Right lobe of liver (tissue), 4 donors: ENCODE measurements around the gene RPTOR.

Source experiments
- POLR2A ChIP-seq: fragments of 450-650 bp; IDR thresholded peaks from one replicate; pipeline ENCODE4 v1.6.1; 2017; ENCODE audit warnings: antibody characterized with exemption, mild to moderate bottlenecking
- TF ChIP-seq, protein P1 (sequence below), 4 donors: fragments of 200-600 bp in 3 of 4; fragments of 450-650 bp in 1 of 4; IDR thresholded peaks; one replicate each; pipeline versions ENCODE4 v1.5.1 to v1.8.0; 2016 to 2022; ENCODE audit warnings: antibody characterized with exemption in 4 of 4, mild to moderate bottlenecking in 2 of 4
- donor health status: DM: no; HTN: no; CAD: no.
- donor health status: DM: no; HTN: no; CAD: no.
- donor health status: DM: no; HTN: yes; CAD: no.

DNA sequence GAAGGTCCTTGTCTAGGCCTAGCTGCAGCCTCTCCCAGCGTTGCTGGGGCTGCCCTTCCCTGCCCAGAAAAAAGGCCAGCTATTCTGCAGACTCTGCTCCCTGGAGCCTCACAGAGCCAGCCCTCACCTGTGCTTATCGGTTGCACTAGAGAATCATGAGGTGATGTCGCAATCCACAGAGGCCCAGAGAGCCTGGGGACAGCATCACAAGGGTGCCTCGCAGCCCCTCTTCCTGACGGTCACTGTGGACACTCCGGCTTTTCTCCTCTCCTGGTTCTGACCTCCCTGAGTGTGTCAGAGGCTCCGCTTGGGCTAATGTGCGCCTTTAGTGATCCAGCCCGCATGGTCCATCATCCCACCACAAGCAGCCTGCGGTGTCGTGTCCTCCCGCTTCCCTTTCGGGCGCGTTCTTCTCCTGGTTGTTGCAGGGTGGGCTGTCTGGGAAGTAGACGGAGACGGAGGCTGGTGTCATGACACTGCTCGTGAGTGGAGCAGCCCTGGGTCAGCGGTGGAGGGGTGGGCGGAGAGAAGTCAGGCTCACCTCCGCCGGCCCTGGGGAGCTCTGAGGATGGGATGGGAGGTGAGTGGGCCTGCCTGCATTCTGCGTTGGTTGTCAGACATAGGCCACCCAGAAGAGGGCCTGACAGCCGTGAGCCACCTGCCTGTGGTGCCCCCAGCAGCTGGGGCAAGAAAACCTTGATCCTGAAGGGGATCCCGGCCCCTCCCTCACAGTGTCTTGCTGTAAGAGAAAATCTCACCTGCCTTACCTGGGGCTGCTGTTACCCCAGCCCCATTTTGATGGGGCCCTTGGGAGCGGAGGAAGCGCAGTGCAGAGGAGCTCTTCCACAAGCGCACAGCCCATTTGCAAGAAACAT is 281.1 kb downstream of the RPTOR start:
- TF ChIP-seq, protein P1, sequence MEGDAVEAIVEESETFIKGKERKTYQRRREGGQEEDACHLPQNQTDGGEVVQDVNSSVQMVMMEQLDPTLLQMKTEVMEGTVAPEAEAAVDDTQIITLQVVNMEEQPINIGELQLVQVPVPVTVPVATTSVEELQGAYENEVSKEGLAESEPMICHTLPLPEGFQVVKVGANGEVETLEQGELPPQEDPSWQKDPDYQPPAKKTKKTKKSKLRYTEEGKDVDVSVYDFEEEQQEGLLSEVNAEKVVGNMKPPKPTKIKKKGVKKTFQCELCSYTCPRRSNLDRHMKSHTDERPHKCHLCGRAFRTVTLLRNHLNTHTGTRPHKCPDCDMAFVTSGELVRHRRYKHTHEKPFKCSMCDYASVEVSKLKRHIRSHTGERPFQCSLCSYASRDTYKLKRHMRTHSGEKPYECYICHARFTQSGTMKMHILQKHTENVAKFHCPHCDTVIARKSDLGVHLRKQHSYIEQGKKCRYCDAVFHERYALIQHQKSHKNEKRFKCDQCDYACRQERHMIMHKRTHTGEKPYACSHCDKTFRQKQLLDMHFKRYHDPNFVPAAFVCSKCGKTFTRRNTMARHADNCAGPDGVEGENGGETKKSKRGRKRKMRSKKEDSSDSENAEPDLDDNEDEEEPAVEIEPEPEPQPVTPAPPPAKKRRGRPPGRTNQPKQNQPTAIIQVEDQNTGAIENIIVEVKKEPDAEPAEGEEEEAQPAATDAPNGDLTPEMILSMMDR (IDR thresholded peaks at IDR 0.05): no peak
- TF ChIP-seq POLR2A: no peak
